ENCODE results near the gene FAM193A. TPM values are rescaled to one million over a fixed set of nuclear protein-coding genes. Genes with fewer than 3 reads are reported as not detected.
"Not testable (repeated sequence)": the region's sequence is repeated elsewhere in the genome, so short reads cannot be mapped to it uniquely, and the experiment has no call there.

FAM193A gene
- total and polyA plus RNA-seq, 2 donors (not counting 1 experiment from before 2014, with no cell fraction given) = 16.0 to 62.7 TPM

- Histone ChIP-seq H3K36me3 (replicated peaks in 1 of 2; ENCODE audit: control extremely low read depth in 1 of 2, control insufficient read depth in 1 of 2, extremely low read depth in 1 of 2, insufficient read depth in 2 of 2, low read length in 1 of 2) (peaks cover 18 to 50% of the 10 kb centered on the region in 2 experiments), H3K79me2 (ENCODE audit: control insufficient read depth, insufficient read depth, low read length) (peaks cover 11% of the 10 kb centered on the region), H3K4me1 (ENCODE audit: control insufficient read depth in 2 of 2, insufficient read depth in 2 of 2, low read length in 2 of 2) (peaks cover 16 to 26% of the 10 kb centered on the region in 2 donors), H4K20me1 (ENCODE audit: control insufficient read depth, insufficient read depth, low read length, poor library complexity, severe bottlenecking) (peaks cover 22% of the 10 kb centered on the region)
- WGBS (ENCODE audit: insufficient coverage) = 98% methylated on average over 9 of the region's 11 CpGs
- H3K9ac ChIP-seq (ENCODE audit: low read length); ATAC-seq (ENCODE audit: low read depth); H3K9me3 Mint-ChIP-seq (ENCODE audit: insufficient read depth); H3K9me3 ChIP-seq (ENCODE audit: control extremely low read depth in 1 of 3, control insufficient read depth in 2 of 3, insufficient read depth in 1 of 3, low read length in 2 of 3); H3K27me3 Mint-ChIP-seq; CTCF ChIA-PET; H3K27ac Mint-ChIP-seq; POLR2A ChIA-PET; H3K4me2 ChIP-seq (replicated peaks; ENCODE audit: low read depth, low read length, poor library complexity, severe bottlenecking); DNase-seq; intact Hi-C loops (cut with micrococcal nuclease); H3K27me3 ChIP-seq (replicated peaks in 1 of 4; ENCODE audit: control extremely low read depth in 1 of 4, control insufficient read depth in 3 of 4, insufficient read depth in 4 of 4, low read length in 3 of 4); H3K4me3 Mint-ChIP-seq; H3K27ac ChIP-seq (ENCODE audit: low read length in 2 of 2); H2AFZ ChIP-seq (ENCODE audit: insufficient read depth, low read depth, low read length, poor library complexity, severe bottlenecking); H3K4me3 ChIP-seq (ENCODE audit: control extremely low read depth in 1 of 5, extremely low read depth in 1 of 5, insufficient read depth in 1 of 5, low read depth in 2 of 5, low read length in 4 of 5): not testable (repeated sequence)
- H3K4me1 Mint-ChIP-seq = peaks cover 21% of the 10 kb centered on the region
Observed at GRCh38 chr4:2514944-2515343, 21.5 kb upstream of the FAM193A start.

GRCh38 chr4:2515830-2516550 lies 20.5 kb upstream of the FAM193A start:
- H3K79me2 ChIP-seq (ENCODE audit: control insufficient read depth, insufficient read depth, low read length) = peaks cover under 1% of the 10 kb centered on the region
- no peak overlapping the region for H2AFZ ChIP-seq (ENCODE audit: insufficient read depth, low read depth, low read length, poor library complexity, severe bottlenecking)
- H3K4me2 ChIP-seq (replicated peaks; ENCODE audit: low read depth, low read length, poor library complexity, severe bottlenecking) = no peak overlapping the region
- no peak overlapping the region for H3K9ac ChIP-seq (ENCODE audit: low read length)
- TF ChIP-seq EZH2 (IDR thresholded peaks at IDR 0.05; ENCODE audit: borderline replicate concordance, insufficient read depth, low read depth, low read length, poor library complexity, severe bottlenecking) (no peak), CTCF (IDR thresholded peaks at IDR 0.05) (no peak)
- DNase-seq = no peak
- ATAC-seq (ENCODE audit: low read depth) = no peak
- H3K27ac ChIP-seq (ENCODE audit: low read length in 2 of 2) = no peak overlapping the region
- peaks cover 11% of the 10 kb centered on the region for H4K20me1 ChIP-seq (ENCODE audit: control insufficient read depth, insufficient read depth, low read length, poor library complexity, severe bottlenecking)
- Mint-ChIP-seq H3K4me3 (no peak overlapping the region), H3K27ac (no peak overlapping the region), H3K9me3 (ENCODE audit: insufficient read depth) (no peaks in the 10 kb centered on the region), H3K4me1 (peaks cover 10% of the 10 kb centered on the region), H3K27me3 (no peaks in the 10 kb centered on the region)
- H3K9me3 ChIP-seq (ENCODE audit: control extremely low read depth in 1 of 3, control insufficient read depth in 2 of 3, insufficient read depth in 1 of 3, low read length in 2 of 3) = no peaks in the 10 kb centered on the region
- H3K4me3 ChIP-seq (ENCODE audit: control extremely low read depth in 1 of 5, extremely low read depth in 1 of 5, insufficient read depth in 1 of 5, low read depth in 2 of 5, low read length in 4 of 5) = no peak overlapping the region
- H3K4me1 ChIP-seq (ENCODE audit: control insufficient read depth in 2 of 2, insufficient read depth in 2 of 2, low read length in 2 of 2) = peaks cover 9 to 16% of the 10 kb centered on the region in 2 donors
- H3K27me3 ChIP-seq (replicated peaks in 1 of 4; ENCODE audit: control extremely low read depth in 1 of 4, control insufficient read depth in 3 of 4, insufficient read depth in 4 of 4, low read length in 3 of 4) = no peaks in the 10 kb centered on the region
- peaks cover 14 to 40% of the 10 kb centered on the region in 2 experiments for H3K36me3 ChIP-seq (replicated peaks in 1 of 2; ENCODE audit: control extremely low read depth in 1 of 2, control insufficient read depth in 1 of 2, extremely low read depth in 1 of 2, insufficient read depth in 2 of 2, low read length in 1 of 2)
- POLR2A ChIA-PET = no interaction called here
- WGBS (ENCODE audit: insufficient coverage) = 92% methylated on average over 2 of the region's 4 CpGs
- CTCF ChIA-PET = no interaction called here
- intact Hi-C loops (cut with micrococcal nuclease) = no loop called here

All from B cell (primary cell).